ENCODE measurements around the gene NOS1AP.

Gene NOS1AP

DNA sequence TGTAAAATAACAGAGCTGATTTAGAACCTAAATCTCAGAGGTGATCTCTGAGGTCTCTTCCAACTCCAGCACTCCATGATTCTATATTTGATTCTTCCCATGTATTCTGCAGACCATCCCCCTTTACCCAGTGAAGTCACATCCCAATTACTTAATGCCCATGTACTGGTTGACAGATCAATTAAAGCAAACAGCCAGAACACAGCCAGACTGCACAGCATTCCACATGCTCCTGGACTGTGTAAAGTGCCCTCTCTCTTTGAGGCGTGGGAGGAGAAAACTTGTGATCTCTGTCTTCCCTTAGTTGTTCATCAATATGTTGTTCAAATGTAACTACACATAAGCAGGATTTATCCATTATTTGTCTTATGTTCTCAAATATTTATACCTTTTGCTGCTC is 18.1 kb downstream of the NOS1AP start:
- no peak for ATAC-seq
- no peak for TF ChIP-seq ZNF70 (CRISPR knock-in tag; IDR thresholded peaks at IDR 0.05)
- TF ChIP-seq, protein P1, sequence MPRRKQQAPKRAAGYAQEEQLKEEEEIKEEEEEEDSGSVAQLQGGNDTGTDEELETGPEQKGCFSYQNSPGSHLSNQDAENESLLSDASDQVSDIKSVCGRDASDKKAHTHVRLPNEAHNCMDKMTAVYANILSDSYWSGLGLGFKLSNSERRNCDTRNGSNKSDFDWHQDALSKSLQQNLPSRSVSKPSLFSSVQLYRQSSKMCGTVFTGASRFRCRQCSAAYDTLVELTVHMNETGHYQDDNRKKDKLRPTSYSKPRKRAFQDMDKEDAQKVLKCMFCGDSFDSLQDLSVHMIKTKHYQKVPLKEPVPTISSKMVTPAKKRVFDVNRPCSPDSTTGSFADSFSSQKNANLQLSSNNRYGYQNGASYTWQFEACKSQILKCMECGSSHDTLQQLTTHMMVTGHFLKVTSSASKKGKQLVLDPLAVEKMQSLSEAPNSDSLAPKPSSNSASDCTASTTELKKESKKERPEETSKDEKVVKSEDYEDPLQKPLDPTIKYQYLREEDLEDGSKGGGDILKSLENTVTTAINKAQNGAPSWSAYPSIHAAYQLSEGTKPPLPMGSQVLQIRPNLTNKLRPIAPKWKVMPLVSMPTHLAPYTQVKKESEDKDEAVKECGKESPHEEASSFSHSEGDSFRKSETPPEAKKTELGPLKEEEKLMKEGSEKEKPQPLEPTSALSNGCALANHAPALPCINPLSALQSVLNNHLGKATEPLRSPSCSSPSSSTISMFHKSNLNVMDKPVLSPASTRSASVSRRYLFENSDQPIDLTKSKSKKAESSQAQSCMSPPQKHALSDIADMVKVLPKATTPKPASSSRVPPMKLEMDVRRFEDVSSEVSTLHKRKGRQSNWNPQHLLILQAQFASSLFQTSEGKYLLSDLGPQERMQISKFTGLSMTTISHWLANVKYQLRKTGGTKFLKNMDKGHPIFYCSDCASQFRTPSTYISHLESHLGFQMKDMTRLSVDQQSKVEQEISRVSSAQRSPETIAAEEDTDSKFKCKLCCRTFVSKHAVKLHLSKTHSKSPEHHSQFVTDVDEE (CRISPR knock-in tag; IDR thresholded peaks at IDR 0.05), result no peak
- no peak for TF ChIP-seq TCF4 (CRISPR knock-in tag; IDR thresholded peaks at IDR 0.05; ENCODE audit: borderline replicate concordance)
- TF ChIP-seq ARNTL (CRISPR knock-in tag; IDR thresholded peaks at IDR 0.05; ENCODE audit: borderline replicate concordance, low read depth), result no peak
- TF ChIP-seq, protein P2, sequence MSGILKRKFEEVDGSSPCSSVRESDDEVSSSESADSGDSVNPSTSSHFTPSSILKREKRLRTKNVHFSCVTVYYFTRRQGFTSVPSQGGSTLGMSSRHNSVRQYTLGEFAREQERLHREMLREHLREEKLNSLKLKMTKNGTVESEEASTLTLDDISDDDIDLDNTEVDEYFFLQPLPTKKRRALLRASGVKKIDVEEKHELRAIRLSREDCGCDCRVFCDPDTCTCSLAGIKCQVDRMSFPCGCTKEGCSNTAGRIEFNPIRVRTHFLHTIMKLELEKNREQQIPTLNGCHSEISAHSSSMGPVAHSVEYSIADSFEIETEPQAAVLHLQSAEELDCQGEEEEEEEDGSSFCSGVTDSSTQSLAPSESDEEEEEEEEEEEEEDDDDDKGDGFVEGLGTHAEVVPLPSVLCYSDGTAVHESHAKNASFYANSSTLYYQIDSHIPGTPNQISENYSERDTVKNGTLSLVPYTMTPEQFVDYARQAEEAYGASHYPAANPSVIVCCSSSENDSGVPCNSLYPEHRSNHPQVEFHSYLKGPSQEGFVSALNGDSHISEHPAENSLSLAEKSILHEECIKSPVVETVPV (CRISPR knock-in tag; IDR thresholded peaks at IDR 0.05), result no peak
- TF ChIP-seq TOX (CRISPR knock-in tag; IDR thresholded peaks at IDR 0.05; ENCODE audit: borderline replicate concordance), result no peak
- TF ChIP-seq ZFP30 (CRISPR knock-in tag; IDR thresholded peaks at IDR 0.05), result no peak
- TF ChIP-seq, protein P3, sequence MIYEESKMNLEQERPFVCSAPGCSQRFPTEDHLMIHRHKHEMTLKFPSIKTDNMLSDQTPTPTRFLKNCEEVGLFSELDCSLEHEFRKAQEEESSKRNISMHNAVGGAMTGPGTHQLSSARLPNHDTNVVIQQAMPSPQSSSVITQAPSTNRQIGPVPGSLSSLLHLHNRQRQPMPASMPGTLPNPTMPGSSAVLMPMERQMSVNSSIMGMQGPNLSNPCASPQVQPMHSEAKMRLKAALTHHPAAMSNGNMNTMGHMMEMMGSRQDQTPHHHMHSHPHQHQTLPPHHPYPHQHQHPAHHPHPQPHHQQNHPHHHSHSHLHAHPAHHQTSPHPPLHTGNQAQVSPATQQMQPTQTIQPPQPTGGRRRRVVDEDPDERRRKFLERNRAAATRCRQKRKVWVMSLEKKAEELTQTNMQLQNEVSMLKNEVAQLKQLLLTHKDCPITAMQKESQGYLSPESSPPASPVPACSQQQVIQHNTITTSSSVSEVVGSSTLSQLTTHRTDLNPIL (CRISPR knock-in tag; IDR thresholded peaks at IDR 0.05; ENCODE audit: low read depth), result no peak
- no peak for TF ChIP-seq BACH2 (CRISPR knock-in tag; IDR thresholded peaks at IDR 0.05; ENCODE audit: borderline replicate concordance)
- TF ChIP-seq ZNF8 (CRISPR knock-in tag; IDR thresholded peaks at IDR 0.05), result no peak
- no peak for TF ChIP-seq OSR1 (CRISPR knock-in tag; IDR thresholded peaks at IDR 0.05)
- TF ChIP-seq ISL1 (CRISPR knock-in tag; IDR thresholded peaks at IDR 0.05), result no peak
- TF ChIP-seq ESRRG (CRISPR knock-in tag; IDR thresholded peaks at IDR 0.05), result no peak
- TF ChIP-seq ZC3H10 (CRISPR knock-in tag; IDR thresholded peaks at IDR 0.05), result no peak
- TF ChIP-seq ZFP3 (CRISPR knock-in tag; IDR thresholded peaks at IDR 0.05), result no peak
- no peak for TF ChIP-seq PPARA (CRISPR knock-in tag; IDR thresholded peaks at IDR 0.05; ENCODE audit: borderline replicate concordance)

DNA sequence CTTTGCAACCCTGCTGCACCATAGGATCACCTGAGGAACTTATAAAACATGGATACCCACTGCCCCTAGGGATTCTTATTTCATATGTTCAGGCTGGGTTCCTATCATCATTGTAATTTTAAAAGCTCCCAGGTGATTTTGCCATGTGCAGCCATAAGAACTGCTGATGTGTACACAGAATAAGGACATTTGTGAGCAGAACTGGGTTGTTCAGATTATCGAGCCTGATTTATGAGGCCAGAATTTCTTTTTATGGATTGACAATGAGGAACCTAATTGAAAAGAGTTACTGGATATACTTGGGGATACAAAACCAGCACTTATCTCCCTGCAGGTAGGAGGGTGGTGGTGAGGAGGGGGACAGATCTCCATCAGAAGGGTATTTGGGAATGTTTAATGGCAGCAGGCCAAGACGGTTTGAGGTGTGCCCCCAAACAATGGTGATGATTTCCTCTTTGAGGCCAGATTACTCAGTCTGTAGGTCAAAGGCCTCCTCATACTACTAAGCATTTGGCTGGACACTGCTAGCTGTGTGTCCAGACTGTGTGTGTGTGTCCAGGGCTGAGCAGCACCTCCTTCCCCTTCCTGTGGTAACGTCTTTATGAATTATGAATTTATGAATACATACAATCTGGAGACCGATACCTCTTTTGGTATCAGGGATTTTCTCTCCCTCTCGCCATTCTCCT is 18.9 kb downstream of the NOS1AP start:
- no peak for ATAC-seq
- TF ChIP-seq ARNTL (CRISPR knock-in tag; IDR thresholded peaks at IDR 0.05; ENCODE audit: borderline replicate concordance, low read depth) (no peak), ISL1 (CRISPR knock-in tag; IDR thresholded peaks at IDR 0.05) (no peak), ZFP3 (CRISPR knock-in tag; IDR thresholded peaks at IDR 0.05) (no peak), CSDC2 (CRISPR knock-in tag; IDR thresholded peaks at IDR 0.05) (no peak), TCF4 (CRISPR knock-in tag; IDR thresholded peaks at IDR 0.05; ENCODE audit: borderline replicate concordance) (no peak), ZNF70 (CRISPR knock-in tag; IDR thresholded peaks at IDR 0.05) (no peak), OSR1 (CRISPR knock-in tag; IDR thresholded peaks at IDR 0.05) (no peak), ZFP30 (CRISPR knock-in tag; IDR thresholded peaks at IDR 0.05) (no peak)
- TF ChIP-seq, protein P3 (CRISPR knock-in tag; IDR thresholded peaks at IDR 0.05; ENCODE audit: low read depth), result no peak
- TF ChIP-seq, protein P4, sequence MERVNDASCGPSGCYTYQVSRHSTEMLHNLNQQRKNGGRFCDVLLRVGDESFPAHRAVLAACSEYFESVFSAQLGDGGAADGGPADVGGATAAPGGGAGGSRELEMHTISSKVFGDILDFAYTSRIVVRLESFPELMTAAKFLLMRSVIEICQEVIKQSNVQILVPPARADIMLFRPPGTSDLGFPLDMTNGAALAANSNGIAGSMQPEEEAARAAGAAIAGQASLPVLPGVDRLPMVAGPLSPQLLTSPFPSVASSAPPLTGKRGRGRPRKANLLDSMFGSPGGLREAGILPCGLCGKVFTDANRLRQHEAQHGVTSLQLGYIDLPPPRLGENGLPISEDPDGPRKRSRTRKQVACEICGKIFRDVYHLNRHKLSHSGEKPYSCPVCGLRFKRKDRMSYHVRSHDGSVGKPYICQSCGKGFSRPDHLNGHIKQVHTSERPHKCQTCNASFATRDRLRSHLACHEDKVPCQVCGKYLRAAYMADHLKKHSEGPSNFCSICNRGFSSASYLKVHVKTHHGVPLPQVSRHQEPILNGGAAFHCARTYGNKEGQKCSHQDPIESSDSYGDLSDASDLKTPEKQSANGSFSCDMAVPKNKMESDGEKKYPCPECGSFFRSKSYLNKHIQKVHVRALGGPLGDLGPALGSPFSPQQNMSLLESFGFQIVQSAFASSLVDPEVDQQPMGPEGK (CRISPR knock-in tag; IDR thresholded peaks at IDR 0.05; ENCODE audit: borderline replicate concordance), result no peak

DNA sequence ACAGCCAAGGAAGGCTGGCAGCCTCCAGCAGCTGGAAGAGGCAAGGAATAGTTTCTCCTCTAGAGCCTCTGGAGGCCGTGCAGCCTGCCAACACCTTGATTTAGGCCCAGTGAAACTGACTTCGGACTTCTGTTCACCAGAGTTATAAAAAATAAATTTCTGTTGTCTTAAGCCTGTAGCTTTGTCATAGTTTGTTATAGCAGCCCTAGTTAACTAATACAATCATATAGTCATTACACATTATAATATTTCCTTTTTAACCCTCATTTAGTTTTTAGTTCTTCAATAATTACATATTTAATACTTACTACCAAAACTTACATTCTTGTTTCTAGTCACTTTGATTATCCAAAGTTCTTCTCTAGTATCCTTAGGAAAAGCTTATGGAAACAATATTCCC is 20.3 kb downstream of the NOS1AP start:
- no peak for ATAC-seq
- TF ChIP-seq, protein P2 (CRISPR knock-in tag; IDR thresholded peaks at IDR 0.05), result no peak
- no peak for TF ChIP-seq PPARA (CRISPR knock-in tag; IDR thresholded peaks at IDR 0.05; ENCODE audit: borderline replicate concordance)
- TF ChIP-seq TOX (CRISPR knock-in tag; IDR thresholded peaks at IDR 0.05; ENCODE audit: borderline replicate concordance), result no peak
- TF ChIP-seq CSDC2 (CRISPR knock-in tag; IDR thresholded peaks at IDR 0.05), result no peak
- TF ChIP-seq ESRRG (CRISPR knock-in tag; IDR thresholded peaks at IDR 0.05), result no peak
- no peak for TF ChIP-seq ZFP3 (CRISPR knock-in tag; IDR thresholded peaks at IDR 0.05)

Measured in SK-N-SH treated with all-trans-retinoic acid at 6 μM for 48 hours (cell line).